ENCODE data around the gene DNAJA4. TPM values are rescaled to one million over a fixed set of nuclear protein-coding genes. Genes with fewer than 3 reads are reported as not detected.

DNAJA4 gene
- polyA plus RNA-seq, 1 donor from 2014 or later, result 0.66 TPM

DNA sequence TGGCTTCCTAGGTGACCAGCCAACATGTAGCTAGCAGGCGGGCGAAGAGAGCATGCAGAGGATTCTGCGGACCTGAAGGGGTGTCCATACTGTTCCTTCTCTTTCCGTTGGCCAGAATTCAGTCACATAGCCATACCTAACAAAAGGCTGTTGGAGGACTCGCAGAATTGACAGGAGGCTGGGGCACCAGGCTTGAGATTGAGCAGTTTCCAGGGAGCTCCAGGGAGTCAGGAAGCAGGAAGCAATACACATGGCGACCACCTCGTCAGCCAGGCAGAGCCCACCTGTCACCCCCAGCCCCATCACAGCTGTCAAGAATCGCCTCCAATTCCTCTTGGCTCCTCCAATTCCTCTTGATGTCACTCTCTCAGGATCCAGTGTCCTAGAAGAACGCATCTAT, 13.2 kb upstream of the DNAJA4 start:
- H3K27ac ChIP-seq (ENCODE audit: low read length), result no peak overlapping the region
- no peaks in the 10 kb centered on the region for H3F3A ChIP-seq (ENCODE audit: insufficient read depth, low read length, poor library complexity, severe bottlenecking)
- no peak overlapping the region for H3K4me2 ChIP-seq (ENCODE audit: low read length)
- no peaks in the 10 kb centered on the region for H3K36me3 ChIP-seq (ENCODE audit: insufficient read depth, low read length)
- H3K9me2 ChIP-seq (ENCODE audit: insufficient read depth, low read length), result no peaks in the 10 kb centered on the region
- no peaks in the 10 kb centered on the region for H3K79me2 ChIP-seq (replicated peaks; ENCODE audit: insufficient read depth, low read length)
- H3K9ac ChIP-seq (ENCODE audit: low read length), result no peak overlapping the region
- H3K9me3 ChIP-seq (ENCODE audit: low read length), result no peaks in the 10 kb centered on the region
- H3K4me3 ChIP-seq (ENCODE audit: low read length), result no peak overlapping the region
- no peaks in the 10 kb centered on the region for H3K27me3 ChIP-seq (ENCODE audit: insufficient read depth, low read depth, low read length)
- H2AFZ ChIP-seq (ENCODE audit: low read depth, low read length), result no peak overlapping the region
- TF ChIP-seq EZH2 (IDR thresholded peaks at IDR 0.05; ENCODE audit: borderline replicate concordance, insufficient read depth, low read length, poor library complexity, severe bottlenecking), result no peak
- TF ChIP-seq POLR2AphosphoS5 (IDR thresholded peaks at IDR 0.05), result no peak
- TF ChIP-seq, protein P1, sequence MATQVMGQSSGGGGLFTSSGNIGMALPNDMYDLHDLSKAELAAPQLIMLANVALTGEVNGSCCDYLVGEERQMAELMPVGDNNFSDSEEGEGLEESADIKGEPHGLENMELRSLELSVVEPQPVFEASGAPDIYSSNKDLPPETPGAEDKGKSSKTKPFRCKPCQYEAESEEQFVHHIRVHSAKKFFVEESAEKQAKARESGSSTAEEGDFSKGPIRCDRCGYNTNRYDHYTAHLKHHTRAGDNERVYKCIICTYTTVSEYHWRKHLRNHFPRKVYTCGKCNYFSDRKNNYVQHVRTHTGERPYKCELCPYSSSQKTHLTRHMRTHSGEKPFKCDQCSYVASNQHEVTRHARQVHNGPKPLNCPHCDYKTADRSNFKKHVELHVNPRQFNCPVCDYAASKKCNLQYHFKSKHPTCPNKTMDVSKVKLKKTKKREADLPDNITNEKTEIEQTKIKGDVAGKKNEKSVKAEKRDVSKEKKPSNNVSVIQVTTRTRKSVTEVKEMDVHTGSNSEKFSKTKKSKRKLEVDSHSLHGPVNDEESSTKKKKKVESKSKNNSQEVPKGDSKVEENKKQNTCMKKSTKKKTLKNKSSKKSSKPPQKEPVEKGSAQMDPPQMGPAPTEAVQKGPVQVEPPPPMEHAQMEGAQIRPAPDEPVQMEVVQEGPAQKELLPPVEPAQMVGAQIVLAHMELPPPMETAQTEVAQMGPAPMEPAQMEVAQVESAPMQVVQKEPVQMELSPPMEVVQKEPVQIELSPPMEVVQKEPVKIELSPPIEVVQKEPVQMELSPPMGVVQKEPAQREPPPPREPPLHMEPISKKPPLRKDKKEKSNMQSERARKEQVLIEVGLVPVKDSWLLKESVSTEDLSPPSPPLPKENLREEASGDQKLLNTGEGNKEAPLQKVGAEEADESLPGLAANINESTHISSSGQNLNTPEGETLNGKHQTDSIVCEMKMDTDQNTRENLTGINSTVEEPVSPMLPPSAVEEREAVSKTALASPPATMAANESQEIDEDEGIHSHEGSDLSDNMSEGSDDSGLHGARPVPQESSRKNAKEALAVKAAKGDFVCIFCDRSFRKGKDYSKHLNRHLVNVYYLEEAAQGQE (IDR thresholded peaks at IDR 0.05; ENCODE audit: borderline replicate concordance), result no peak
- TF ChIP-seq MXI1 (conservative IDR thresholded peaks at IDR 0.05; ENCODE audit: poor library complexity, severe bottlenecking), result no peak
- no peak for TF ChIP-seq SMC3 (conservative IDR thresholded peaks at IDR 0.05; ENCODE audit: poor library complexity)
- no peak for TF ChIP-seq TAF1 (IDR thresholded peaks at IDR 0.05; ENCODE audit: low read depth)
- no peak for TF ChIP-seq EP300 (conservative IDR thresholded peaks at IDR 0.05; ENCODE audit: poor library complexity, severe bottlenecking)
- H4K20me1 ChIP-seq (ENCODE audit: insufficient read depth), result no peaks in the 10 kb centered on the region

DNA sequence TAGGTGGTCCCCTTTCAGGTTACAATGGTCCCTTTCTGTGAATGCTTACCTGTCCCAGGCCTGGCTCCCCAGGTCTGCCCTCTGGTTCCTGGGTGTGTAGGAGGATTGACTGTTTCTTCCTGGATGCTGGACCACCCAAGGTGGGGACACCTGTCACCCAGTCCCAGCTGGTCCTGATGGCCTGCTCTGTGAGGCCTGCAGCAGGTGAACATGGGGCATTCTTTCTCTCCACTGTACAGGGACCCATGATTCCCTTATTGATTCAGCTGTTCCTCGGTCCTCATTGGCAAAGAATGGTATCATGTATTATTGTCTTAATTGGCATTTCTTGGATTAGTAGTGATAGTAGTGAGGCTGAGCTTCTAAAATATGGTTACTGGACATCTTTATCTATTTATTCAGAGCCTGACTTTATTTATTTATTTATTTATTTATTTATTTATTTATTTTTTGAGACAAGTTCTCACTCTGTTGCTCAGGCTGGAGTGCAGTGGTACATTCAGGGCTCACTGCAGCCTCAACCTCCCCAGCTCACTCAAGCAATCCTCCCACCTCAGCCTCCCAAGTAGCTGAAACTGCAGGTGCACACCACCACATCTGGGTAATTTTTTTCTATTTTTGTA, 8.8 kb upstream of the DNAJA4 start:
- TF ChIP-seq RAD21 (conservative IDR thresholded peaks at IDR 0.05) (no peak), TAF1 (IDR thresholded peaks at IDR 0.05; ENCODE audit: low read depth) (no peak), POLR2AphosphoS5 (IDR thresholded peaks at IDR 0.05) (no peak)
- TF ChIP-seq, protein P1 (IDR thresholded peaks at IDR 0.05; ENCODE audit: borderline replicate concordance), result no peak
- no peak overlapping the region for H3K9ac ChIP-seq (ENCODE audit: low read length)
- H3K4me2 ChIP-seq (ENCODE audit: low read length), result no peak overlapping the region
- H3K36me3 ChIP-seq (ENCODE audit: insufficient read depth, low read length), result no peaks in the 10 kb centered on the region
- H4K20me1 ChIP-seq (ENCODE audit: insufficient read depth), result no peaks in the 10 kb centered on the region
- H3K4me3 ChIP-seq (ENCODE audit: low read length), result no peak overlapping the region
- no peaks in the 10 kb centered on the region for H3K9me2 ChIP-seq (ENCODE audit: insufficient read depth, low read length)
- H3K79me2 ChIP-seq (replicated peaks; ENCODE audit: insufficient read depth, low read length), result no peaks in the 10 kb centered on the region
- H2AFZ ChIP-seq (ENCODE audit: low read depth, low read length), result no peak overlapping the region
- H3K27me3 ChIP-seq (ENCODE audit: insufficient read depth, low read depth, low read length), result no peaks in the 10 kb centered on the region
- H3F3A ChIP-seq (ENCODE audit: insufficient read depth, low read length, poor library complexity, severe bottlenecking), result no peaks in the 10 kb centered on the region
- H3K9me3 ChIP-seq (ENCODE audit: low read length), result no peaks in the 10 kb centered on the region
- H3K27ac ChIP-seq (ENCODE audit: low read length), result no peak overlapping the region

All from neural cell (in vitro differentiated cells).